DND-41 (cell line): ENCODE results near the gene RNF14.

ENCODE experiments used
- ATAC-seq: fragments of 200-7000 bp; cut with Tn5 transposase; 3 replicates; pipeline ENCODE4 v1.9.1; 2021; ENCODE audit warnings: low read depth; ENCODE audit not compliant: insufficient read depth
- DNase-seq: peaks from one replicate; pipeline ENCODE4 v3.0.0-alpha.2; 2020
- H2AFZ ChIP-seq: 2 replicates; pipeline ENCODE4 v1.6.0; 2012; ENCODE audit warnings: low read depth, low read length
- H3K27ac ChIP-seq: 2 replicates; pipeline ENCODE4 v1.5.1; 2012; ENCODE audit warnings: low read length, inconsistent platforms
- H3K27me3 ChIP-seq: fragments of 200-600 bp; sonication (generic); 2 replicates; pipeline ENCODE4 v1.6.0; 2012; ENCODE audit warnings: low read length, mild to moderate bottlenecking, inconsistent platforms; ENCODE audit not compliant: insufficient read depth, poor library complexity
- H3K36me3 ChIP-seq: 2 replicates; pipeline ENCODE4 v1.5.1; 2012; ENCODE audit warnings: low read length, inconsistent platforms; ENCODE audit not compliant: insufficient read depth
- H3K4me1 ChIP-seq: 2 replicates; pipeline ENCODE4 v1.5.1; 2012; ENCODE audit warnings: mild to moderate bottlenecking, low read length; ENCODE audit not compliant: insufficient read depth
- H3K4me2 ChIP-seq: 2 replicates; pipeline ENCODE4 v1.6.0; 2012; ENCODE audit warnings: mild to moderate bottlenecking, moderate library complexity, low read length, inconsistent platforms; ENCODE audit not compliant: insufficient read depth
- H3K4me3 ChIP-seq, 2 experiments: fragments of 200-600 bp in 1 of 2; shearing (Covaris generic) in 1 of 2; 2 replicates each; pipeline ENCODE4 v1.5.1; 2012 to 2016; ENCODE audit warnings: inconsistent platforms in 2 of 2, low read length in 2 of 2, mild to moderate bottlenecking in 2 of 2, low read depth in 1 of 2, moderate library complexity in 1 of 2
- H3K79me2 ChIP-seq: 2 replicates; pipeline ENCODE4 v1.6.0; 2012; ENCODE audit warnings: low read length, inconsistent platforms; ENCODE audit not compliant: insufficient read depth
- H3K9ac ChIP-seq: 2 replicates; pipeline ENCODE4 v1.6.0; 2012; ENCODE audit warnings: low read depth, mild to moderate bottlenecking, inconsistent platforms, low read length, moderate library complexity
- H3K9me3 ChIP-seq: 2 replicates; pipeline ENCODE4 v1.5.1; 2012; ENCODE audit warnings: low read length, moderate library complexity, mild to moderate bottlenecking, inconsistent platforms; ENCODE audit not compliant: insufficient read depth, severe bottlenecking
- H4K20me1 ChIP-seq: 2 replicates; pipeline ENCODE4 v1.6.0; 2012; ENCODE audit warnings: low read length; ENCODE audit not compliant: insufficient read depth
- EZH2 ChIP-seq: IDR thresholded peaks from 3 replicates; pipeline ENCODE4 v1.6.1; 2012; ENCODE audit warnings: borderline replicate concordance, low read depth, mild to moderate bottlenecking, moderate library complexity, low read length, inconsistent platforms; ENCODE audit not compliant: severe bottlenecking
- TF ChIP-seq, protein P1 (sequence below): IDR thresholded peaks from 2 replicates; pipeline ENCODE4 v1.5.1; 2012; ENCODE audit warnings: borderline replicate concordance, low read length, moderate library complexity, mild to moderate bottlenecking; ENCODE audit not compliant: poor library complexity, severe bottlenecking; ENCODE audit errors: extremely low read depth

The RNF14 gene

DNA sequence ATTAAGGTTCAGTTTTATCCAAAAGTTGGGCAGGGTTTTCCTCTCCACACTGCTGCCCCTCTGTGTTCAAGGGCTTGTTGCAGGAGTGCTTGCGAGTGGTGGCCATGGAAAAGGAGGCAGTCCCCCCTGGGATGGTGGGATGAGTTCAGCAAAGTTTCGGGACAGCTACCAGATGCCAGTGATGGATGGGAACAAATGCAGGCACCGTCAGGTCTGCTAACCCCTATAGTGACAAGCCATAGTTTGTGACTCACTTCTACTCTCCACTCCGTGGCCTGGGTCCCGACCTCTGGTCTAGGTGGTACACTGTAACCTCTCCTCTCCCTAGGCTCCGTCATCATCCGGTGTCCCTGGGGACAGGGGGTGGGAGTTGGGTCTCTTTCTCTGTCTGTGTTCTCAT, 3.8 kb upstream of the RNF14 start:
- no peak overlapping the region for H3K27ac ChIP-seq
- DNase-seq (no peak), ATAC-seq (no peak)
- no peaks in the 10 kb centered on the region for H4K20me1 ChIP-seq
- peaks cover 10% of the 10 kb centered on the region for H3K79me2 ChIP-seq
- peaks cover 29% of the 10 kb centered on the region for H3K4me1 ChIP-seq
- H3K36me3 ChIP-seq = peaks cover 6% of the 10 kb centered on the region; the same call in 1 of the 2 replicates
- H3K4me3 ChIP-seq = no peak overlapping the region
- H3K9ac ChIP-seq = no peak overlapping the region
- H3K4me2 ChIP-seq = no peak overlapping the region
- H3K27me3 ChIP-seq = no peaks in the 10 kb centered on the region
- TF ChIP-seq, protein P1, sequence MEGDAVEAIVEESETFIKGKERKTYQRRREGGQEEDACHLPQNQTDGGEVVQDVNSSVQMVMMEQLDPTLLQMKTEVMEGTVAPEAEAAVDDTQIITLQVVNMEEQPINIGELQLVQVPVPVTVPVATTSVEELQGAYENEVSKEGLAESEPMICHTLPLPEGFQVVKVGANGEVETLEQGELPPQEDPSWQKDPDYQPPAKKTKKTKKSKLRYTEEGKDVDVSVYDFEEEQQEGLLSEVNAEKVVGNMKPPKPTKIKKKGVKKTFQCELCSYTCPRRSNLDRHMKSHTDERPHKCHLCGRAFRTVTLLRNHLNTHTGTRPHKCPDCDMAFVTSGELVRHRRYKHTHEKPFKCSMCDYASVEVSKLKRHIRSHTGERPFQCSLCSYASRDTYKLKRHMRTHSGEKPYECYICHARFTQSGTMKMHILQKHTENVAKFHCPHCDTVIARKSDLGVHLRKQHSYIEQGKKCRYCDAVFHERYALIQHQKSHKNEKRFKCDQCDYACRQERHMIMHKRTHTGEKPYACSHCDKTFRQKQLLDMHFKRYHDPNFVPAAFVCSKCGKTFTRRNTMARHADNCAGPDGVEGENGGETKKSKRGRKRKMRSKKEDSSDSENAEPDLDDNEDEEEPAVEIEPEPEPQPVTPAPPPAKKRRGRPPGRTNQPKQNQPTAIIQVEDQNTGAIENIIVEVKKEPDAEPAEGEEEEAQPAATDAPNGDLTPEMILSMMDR = no peak
- no peak for TF ChIP-seq EZH2
- H3K9me3 ChIP-seq = no peaks in the 10 kb centered on the region
- no peak overlapping the region for H2AFZ ChIP-seq

DNA sequence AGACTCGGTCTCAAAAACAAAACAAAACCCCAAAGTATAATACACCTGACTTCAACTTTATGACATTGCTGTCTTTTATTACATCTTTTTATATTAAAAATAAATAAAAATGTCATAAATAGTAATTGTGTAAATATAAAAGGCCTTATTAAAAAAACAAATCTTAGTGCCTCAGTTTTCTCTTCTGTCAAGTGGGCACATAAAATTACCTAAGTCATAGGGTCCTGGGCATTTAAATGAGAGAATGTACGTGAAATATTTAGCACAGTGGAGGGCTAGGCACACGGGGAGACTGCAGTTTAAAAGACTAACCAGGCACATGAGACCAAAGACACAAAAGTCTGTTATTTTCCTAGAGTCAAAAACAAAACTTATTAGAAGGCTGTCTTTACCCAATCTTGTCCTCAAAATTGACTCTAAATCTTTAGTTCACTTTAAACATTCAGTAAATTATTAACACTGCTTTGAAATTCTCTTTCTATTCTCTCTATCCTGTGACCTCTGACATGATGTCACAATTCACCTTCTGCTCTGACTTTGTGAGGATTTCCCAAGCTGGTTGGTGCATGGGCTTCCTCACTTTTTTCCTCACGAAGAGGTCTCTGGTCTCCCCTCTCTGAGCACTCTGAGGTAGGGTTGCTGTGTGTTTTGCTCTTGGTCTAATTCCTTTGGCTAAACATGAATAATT, 2.5 kb upstream of the RNF14 start:
- Histone ChIP-seq H3K4me3 (no peak overlapping the region), H3K36me3 (peaks cover 12% of the 10 kb centered on the region), H2AFZ (no peak overlapping the region), H3K9ac (no peak overlapping the region), H3K27me3 (no peaks in the 10 kb centered on the region), H3K79me2 (peaks cover 23% of the 10 kb centered on the region), H3K27ac (no peak overlapping the region), H3K4me1 (peaks cover 23% of the 10 kb centered on the region), H3K4me2 (no peak overlapping the region), H3K9me3 (no peaks in the 10 kb centered on the region), H4K20me1 (no peaks in the 10 kb centered on the region)
- ATAC-seq (no peak), DNase-seq (no peak)
- TF ChIP-seq, protein P1 = no peak
- no peak for TF ChIP-seq EZH2

DNA sequence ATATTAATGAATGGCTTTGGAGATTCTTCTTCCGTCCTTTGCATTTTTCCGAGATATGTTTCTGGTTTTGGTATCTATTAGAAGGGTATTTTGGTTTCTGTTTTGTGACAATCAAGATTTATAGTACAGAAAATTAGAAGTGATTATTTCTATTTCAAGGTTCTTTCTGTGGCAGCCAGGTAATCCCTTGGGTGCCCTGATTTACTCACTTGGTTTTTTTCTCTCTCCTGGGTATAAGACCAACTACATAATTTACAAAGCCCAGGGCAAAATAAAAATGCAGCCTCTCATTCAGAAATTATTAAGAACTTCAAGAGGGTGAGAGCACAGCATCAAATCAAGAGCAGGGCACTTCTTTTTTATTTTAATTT, 2.0 kb upstream of the RNF14 start:
- Histone ChIP-seq H3K9me3 (no peaks in the 10 kb centered on the region), H3K27ac (no peak overlapping the region), H3K36me3 (peaks cover 12% of the 10 kb centered on the region), H3K4me2 (no peak overlapping the region), H2AFZ (no peak overlapping the region), H4K20me1 (no peaks in the 10 kb centered on the region), H3K4me3 (no peak overlapping the region), H3K27me3 (no peaks in the 10 kb centered on the region), H3K9ac (no peak overlapping the region), H3K4me1 (peaks cover 20% of the 10 kb centered on the region), H3K79me2 (peaks cover 27% of the 10 kb centered on the region)
- DNase-seq = no peak
- ATAC-seq = no peak
- no peak for TF ChIP-seq EZH2
- TF ChIP-seq, protein P1 = no peak
